ENCODE data around the gene DHX32. TPM values are rescaled to one million over a fixed set of nuclear protein-coding genes. Genes with fewer than 3 reads are reported as not detected.

Gene DHX32
- total and polyA plus RNA-seq, 2 of the 4 experiments (the other 2 are of a cell fraction) = 15.6 to 27.8 TPM

DNA sequence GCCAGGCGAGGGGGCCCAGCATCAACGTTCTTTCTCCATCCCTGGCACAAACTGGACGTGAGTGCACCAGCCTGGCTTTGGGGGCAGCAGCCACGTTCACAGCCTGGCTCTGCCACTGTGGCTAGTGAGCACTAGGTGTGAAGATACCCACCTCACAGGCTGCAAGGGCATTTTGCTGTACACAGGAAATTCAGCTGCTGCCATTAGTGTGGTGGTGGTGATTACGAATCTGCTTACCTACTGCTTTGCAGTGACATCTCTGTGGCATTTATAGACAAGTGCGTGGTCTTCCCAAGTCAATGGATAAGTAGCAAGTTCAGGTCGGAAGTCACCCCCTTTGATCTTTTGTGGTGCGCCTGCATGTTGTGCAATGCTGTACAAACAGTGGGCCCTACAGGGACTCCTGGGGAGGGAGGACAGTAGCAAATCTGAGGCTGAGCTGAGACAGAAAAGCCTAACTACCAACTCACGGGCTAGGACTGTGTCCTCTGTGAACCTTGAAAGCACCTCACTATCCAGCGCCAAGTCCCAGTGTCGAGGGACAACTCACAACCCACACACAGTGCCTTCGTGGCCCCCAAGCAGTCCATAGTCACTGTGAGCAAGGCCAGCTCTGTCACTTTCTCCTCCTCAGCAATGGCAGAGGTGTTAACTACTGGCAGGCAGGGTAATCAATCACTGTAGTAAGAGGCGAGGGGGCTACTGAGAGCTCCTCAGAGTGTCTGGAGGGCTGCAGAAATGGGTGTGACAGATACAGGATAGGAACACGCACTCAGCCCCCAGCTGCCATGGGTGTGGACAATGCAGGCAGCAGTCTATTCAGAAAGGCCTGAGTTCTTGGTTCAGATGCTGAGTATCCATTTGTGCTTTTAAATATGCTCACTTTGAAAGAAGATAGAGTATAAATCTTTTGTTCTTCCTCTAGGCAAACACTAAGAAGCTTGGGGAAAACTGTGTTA is 88.5 kb downstream of the DHX32 start:
- H3K4ac ChIP-seq (ENCODE audit: low read depth, low read length) = no peak overlapping the region
- H3K27ac ChIP-seq (ENCODE audit: insufficient read depth, low read length) = no peak overlapping the region
- no peak overlapping the region for H2BK120ac ChIP-seq (ENCODE audit: low read depth, low read length)
- no peaks in the 10 kb centered on the region for H3K27me3 ChIP-seq (ENCODE audit: control insufficient read depth, insufficient read depth, low read length)
- no TSS peak for BruUV-seq (replicated peaks)
- no peaks in the 10 kb centered on the region for H3K79me1 ChIP-seq (ENCODE audit: low read depth in 1 of 2, low read length in 2 of 2)
- no peak overlapping the region for H2BK15ac ChIP-seq (ENCODE audit: low read depth, low read length)
- H3K14ac ChIP-seq (replicated peaks; ENCODE audit: low read depth, low read length) = no peak overlapping the region
- H3K4me1 ChIP-seq (ENCODE audit: control insufficient read depth, insufficient read depth, low read length) = no peaks in the 10 kb centered on the region
- H3K18ac ChIP-seq (ENCODE audit: low read depth, low read length) = no peak overlapping the region
- dilution Hi-C loops (cut with HindIII; ENCODE audit: low sequenced_read_pairs, unreplicated experiment) = no loop called here
- no peak overlapping the region for H3K4me2 ChIP-seq (ENCODE audit: low read depth, low read length)
- DNase-seq (no peak), ATAC-seq (ENCODE audit: low read depth) (no peak)
- peaks cover 45% of the 10 kb centered on the region for H3K36me3 ChIP-seq (ENCODE audit: control insufficient read depth, insufficient read depth, low read length)
- no peak overlapping the region for H4K5ac ChIP-seq (ENCODE audit: low read depth, low read length)
- ChIA-PET POLR2A (ENCODE audit: unreplicated experiment) (no interaction called here), CTCF (no interaction called here)
- no peak overlapping the region for H2AK5ac ChIP-seq (ENCODE audit: low read depth, low read length)
- no peak overlapping the region for H3K4me3 ChIP-seq (ENCODE audit: insufficient read depth, low read depth, low read length)
- H3K9me3 ChIP-seq (ENCODE audit: control insufficient read depth, insufficient read depth, low read length) = no peaks in the 10 kb centered on the region
- H4K20me1 ChIP-seq (ENCODE audit: insufficient read depth, low read length) = no peaks in the 10 kb centered on the region
- H2AFZ ChIP-seq (replicated peaks; ENCODE audit: low read length, poor library complexity) = no peak overlapping the region
- in situ Hi-C loops (cut with MboI; ENCODE audit: low sequenced_read_pairs) = no loop called here
- no CpG with 5 or more reads among the region's 14 CpGs for WGBS, 2 experiments (ENCODE audit: extremely low coverage in 2 of 2, insufficient read length in 1 of 2)
- no peak overlapping the region for H2BK5ac ChIP-seq (ENCODE audit: low read depth, low read length, poor library complexity, severe bottlenecking)
- H3K56ac ChIP-seq (ENCODE audit: extremely low read depth, insufficient read depth, low read length) = no peak overlapping the region
- H3K23ac ChIP-seq (ENCODE audit: low read depth, low read length) = no peak overlapping the region
- peaks cover 3% of the 10 kb centered on the region for H3K9me1 ChIP-seq (ENCODE audit: insufficient read depth, low read length)
- H3K9ac ChIP-seq (ENCODE audit: low read depth, low read length) = no peak overlapping the region
- no peak overlapping the region for H4K8ac ChIP-seq (ENCODE audit: low read depth in 2 of 2, low read length in 2 of 2)
- no peak overlapping the region for H2AK9ac ChIP-seq (replicated peaks; ENCODE audit: low read depth, low read length, poor library complexity)
- no peak for TF ChIP-seq BHLHE40 (IDR thresholded peaks at IDR 0.05; ENCODE audit: low read depth, low read length)
- TF ChIP-seq RAD21 (IDR thresholded peaks at IDR 0.05; ENCODE audit: low read length) = no peak
- TF ChIP-seq SMC3 (IDR thresholded peaks at IDR 0.05; ENCODE audit: low read depth, low read length) = no peak
- no peak for TF ChIP-seq MAFK (IDR thresholded peaks at IDR 0.05; ENCODE audit: low read depth, low read length)
- TF ChIP-seq, protein P1, sequence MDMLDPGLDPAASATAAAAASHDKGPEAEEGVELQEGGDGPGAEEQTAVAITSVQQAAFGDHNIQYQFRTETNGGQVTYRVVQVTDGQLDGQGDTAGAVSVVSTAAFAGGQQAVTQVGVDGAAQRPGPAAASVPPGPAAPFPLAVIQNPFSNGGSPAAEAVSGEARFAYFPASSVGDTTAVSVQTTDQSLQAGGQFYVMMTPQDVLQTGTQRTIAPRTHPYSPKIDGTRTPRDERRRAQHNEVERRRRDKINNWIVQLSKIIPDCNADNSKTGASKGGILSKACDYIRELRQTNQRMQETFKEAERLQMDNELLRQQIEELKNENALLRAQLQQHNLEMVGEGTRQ (IDR thresholded peaks at IDR 0.05; ENCODE audit: low read depth, low read length) = no peak
- 0 out of 2 replicates have a peak, but pooled peaks have one; percentile 4 for TF ChIP-seq CEBPB (IDR thresholded peaks at IDR 0.05; ENCODE audit: low read depth, low read length)
- no peak for TF ChIP-seq RFX5 (IDR thresholded peaks at IDR 0.05; ENCODE audit: low read depth, low read length)
- no peak for TF ChIP-seq RCOR1 (IDR thresholded peaks at IDR 0.05; ENCODE audit: insufficient replicate concordance, low read length)
- no peak for TF ChIP-seq CHD1 (IDR thresholded peaks at IDR 0.05; ENCODE audit: low read depth, low read length)
- H4K91ac ChIP-seq (ENCODE audit: insufficient read depth, low read depth, low read length) = no peak overlapping the region
- no peak overlapping the region for H2BK20ac ChIP-seq (ENCODE audit: low read depth, low read length)
- intact Hi-C loops (cut with micrococcal nuclease) = no loop called here

Data from IMR-90 (cell line).